GM18907 (cell line): Measurements from ENCODE around the gene KRTAP20-1.

Source experiments
- ATAC-seq: cut with Tn5 transposase; IDR thresholded peaks from one replicate; pipeline ENCODE4 v1.9.1; 2021; ENCODE audit warnings: mild to moderate bottlenecking, moderate library complexity; ENCODE audit not compliant: unreplicated experiment

KRTAP20-1 gene

DNA sequence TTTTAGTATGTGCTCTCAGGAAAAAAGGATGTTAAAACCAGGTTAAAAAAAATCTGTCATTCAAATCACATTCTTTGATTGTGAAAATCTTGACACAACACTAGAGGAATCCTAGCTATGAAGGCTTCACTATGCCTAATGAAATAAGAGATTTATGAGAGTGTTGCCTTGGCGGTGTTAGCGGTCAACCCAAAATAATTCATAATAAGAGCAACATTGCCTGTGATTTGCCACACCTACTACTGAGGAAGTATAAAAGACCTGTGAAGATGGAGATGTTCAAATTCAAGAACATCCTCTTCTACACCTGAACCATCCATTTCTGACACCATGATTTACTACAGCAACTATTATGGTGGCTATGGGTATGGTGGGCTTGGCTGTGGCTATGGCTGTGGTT lies at the start of gene KRTAP20-1:
Gene KRTAP20-1, plus strand, starts transcription at position 301 of the 400 bp plus-strand sequence. Its CDS starts 30 bp downstream, at position 331.
- ATAC-seq: no peak

- ATAC-seq: no peak
Observed at GRCh38 chr21:30567617-30568016, 48.6 kb upstream of the KRTAP20-1 start.

DNA sequence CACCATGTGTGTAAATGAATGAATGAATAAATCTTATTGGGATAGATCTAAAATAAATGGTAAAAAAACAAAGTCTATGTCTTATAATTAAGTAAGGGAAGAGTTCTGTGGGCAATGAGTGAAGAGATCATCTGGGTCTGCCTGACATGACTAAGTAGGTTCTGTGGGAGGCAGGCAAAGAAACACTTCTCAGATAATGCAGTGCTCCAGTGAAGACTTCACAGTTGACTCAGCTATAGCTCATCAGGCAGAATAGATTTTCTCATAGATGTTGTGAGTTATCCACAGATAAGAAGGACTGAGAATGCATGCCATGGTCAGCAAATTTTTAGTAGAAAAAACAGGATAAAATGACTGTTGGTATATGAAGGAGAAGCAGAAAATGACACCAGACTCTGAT lies 38.5 kb upstream of the KRTAP20-1 start:
- no peak for ATAC-seq

DNA sequence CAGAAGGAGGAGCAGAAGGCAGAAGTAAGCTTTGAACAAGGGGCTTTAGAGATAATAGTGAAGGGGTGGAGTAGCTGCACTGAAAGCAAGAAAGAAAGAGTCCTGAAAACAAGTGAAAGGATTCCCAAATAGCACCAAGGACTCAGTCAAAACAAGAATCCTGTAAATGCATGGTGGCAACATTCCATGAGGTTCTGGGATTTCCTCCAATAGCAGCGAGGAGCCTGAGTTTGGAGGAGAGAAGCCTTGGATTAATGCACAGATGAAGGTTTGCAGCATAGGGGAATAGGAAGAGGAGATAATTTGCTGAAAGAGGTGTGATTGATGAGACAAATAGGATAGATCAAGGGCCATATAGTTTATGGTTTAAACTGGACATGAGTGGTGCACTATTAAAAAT lies 36.9 kb upstream of the KRTAP20-1 start:
- ATAC-seq: no peak

- ATAC-seq: no peak
Observed at GRCh38 chr21:30580132-30580531, 36.1 kb upstream of the KRTAP20-1 start.

DNA sequence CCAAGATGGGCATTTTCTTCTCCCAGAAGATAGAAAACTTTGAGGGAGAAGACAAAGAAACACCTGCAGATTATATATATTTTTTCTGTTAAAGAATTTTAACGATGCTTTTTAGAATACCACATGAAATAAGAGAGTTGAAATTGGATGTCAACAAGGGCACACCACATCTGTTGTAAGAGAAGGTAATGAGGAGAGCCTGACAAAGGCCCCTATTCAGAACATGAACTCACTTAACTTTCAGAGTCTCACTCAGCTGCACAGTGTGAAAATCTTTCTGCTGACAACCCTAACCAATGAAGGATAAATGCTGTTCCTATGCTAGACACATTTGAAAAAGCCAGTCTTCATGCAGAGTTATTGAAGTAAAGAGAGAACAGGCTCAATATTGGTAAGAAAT lies 33.4 kb upstream of the KRTAP20-1 start:
- no peak for ATAC-seq

- ATAC-seq: no peak
Observed at GRCh38 chr21:30590297-30590696, 25.9 kb upstream of the KRTAP20-1 start, which contains the start of gene KRTAP22-2. Gene KRTAP22-2 (minus strand): TSS chr21:30590397.

DNA sequence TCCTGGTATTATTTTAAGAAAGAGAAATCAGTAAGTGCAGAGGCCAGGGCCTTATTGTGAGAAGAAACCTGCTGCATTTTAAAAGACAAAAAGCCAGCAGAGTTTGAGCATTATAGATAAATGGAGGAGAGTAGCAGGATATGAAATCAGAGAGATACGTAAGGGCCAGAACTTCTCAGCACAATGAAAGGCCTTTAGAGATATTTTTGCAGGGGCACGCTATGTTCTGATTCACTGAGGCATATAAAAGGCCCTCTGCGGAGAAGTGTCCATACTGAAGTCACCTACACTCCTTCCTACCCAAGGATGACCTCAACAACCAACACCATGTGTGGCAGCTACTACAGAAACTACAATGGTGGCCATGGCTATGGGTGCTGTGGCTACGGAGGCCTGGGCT lies 24.1 kb upstream of the KRTAP20-1 start, which contains the start of gene KRTAP6-3:
Gene KRTAP6-3, plus strand, starts transcription at position 301 of the 400 bp plus-strand sequence. Its CDS starts 6 bp downstream, at position 307.
- ATAC-seq: no peak

DNA sequence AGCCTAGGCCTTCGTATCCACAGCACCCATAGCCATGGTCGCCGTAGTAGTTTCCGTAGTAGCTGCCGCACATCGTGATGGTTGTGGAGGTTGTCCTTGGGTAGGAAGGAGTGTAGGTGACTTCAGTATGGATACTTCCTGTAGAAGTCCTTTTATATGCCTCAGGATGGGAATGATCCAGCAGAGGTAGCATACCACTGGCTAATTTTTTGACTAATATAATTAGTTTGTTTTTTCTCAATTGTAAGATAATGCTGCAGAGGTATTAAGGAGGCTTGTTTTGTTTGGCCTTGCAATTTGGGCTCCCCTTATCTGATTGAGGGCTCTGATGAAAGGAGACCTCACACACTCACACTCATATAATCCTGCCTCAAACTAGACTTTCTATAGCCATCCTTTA lies 17.4 kb upstream of the KRTAP20-1 start, which contains the start of gene KRTAP6-2:
Gene KRTAP6-2, minus strand, starts transcription at position 101 of the 400 bp plus-strand sequence. Its CDS starts 28 bp downstream, at position 73.
- no peak for ATAC-seq

DNA sequence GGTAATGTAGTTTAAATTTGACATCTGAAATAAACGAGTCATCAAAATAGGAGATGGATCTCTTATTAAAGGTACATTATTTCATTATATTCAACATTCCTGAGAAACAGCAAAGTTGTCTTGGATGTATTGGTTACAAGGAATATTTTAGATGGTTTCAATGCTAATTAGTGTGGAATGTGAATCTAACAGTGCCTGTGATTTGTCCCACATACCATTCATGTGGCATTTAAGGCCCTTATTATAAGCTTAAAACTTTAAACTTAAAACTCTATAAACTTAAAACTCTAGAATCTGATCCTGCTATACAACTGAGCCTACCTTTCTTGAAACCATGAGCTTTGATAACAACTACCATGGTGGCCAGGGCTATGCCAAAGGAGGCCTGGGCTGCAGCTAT lies 15.4 kb upstream of the KRTAP20-1 start, which contains the start of gene KRTAP22-1:
Gene KRTAP22-1, plus strand, starts transcription at position 301 of the 400 bp plus-strand sequence.
- no peak for ATAC-seq

- ATAC-seq: no peak
Observed at GRCh38 chr21:30605968-30606367, 10.3 kb upstream of the KRTAP20-1 start.

GRCh38 chr21:30612132-30612531 lies 4.1 kb upstream of the KRTAP20-1 start:
- no peak for ATAC-seq

DNA sequence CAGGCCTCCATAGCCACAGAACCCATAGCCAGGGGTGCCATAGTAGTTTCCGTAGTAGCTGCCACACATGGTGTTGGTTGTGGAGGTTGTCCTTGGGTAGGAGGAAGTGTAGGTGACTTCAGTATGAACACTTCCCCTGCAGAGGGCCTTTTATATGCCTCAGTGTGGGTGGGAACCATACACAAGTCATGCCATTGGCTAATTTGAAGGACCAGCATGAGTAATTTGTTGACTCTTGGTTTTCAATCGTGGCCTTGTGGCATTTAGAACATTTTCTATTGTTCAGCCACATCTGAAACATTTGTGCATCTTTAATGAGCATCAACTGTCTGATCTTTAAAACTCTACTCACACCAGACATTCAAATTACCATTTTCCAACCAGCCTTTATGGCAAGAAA lies 2.4 kb upstream of the KRTAP20-1 start, which contains the start of gene KRTAP6-1:
Gene KRTAP6-1, minus strand, starts transcription at position 95 of the 400 bp plus-strand sequence. Its CDS starts 26 bp downstream, at position 69.
- no peak for ATAC-seq

- ATAC-seq: no peak
Observed at GRCh38 chr21:30615199-30615598, 1.0 kb upstream of the KRTAP20-1 start.

GRCh38 chr21:30620080-30620479 lies 3.9 kb downstream of the KRTAP20-1 start:
- ATAC-seq: no peak

DNA sequence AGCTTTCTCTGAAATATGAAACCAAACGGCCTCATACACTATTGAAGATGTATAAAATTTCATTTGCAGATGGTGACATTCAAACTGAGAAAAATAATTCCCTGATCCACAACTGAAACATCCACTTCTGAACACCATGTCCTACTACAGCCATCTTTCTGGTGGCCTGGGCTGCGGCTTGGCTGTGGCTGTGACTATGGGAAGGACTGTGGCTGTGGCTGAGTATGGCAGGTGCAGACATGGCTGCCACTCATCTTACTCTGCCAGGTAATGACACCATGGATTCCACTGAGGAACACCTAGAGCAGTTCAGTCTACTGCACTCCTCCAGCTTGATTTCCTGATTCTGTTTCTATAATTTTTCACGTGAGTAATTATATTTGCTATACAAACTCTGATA lies 4.3 kb downstream of the KRTAP20-1 start, which contains the start of gene KRTAP20-4:
Gene KRTAP20-4, plus strand, starts transcription at position 106 of the 400 bp plus-strand sequence.
- ATAC-seq: no peak

DNA sequence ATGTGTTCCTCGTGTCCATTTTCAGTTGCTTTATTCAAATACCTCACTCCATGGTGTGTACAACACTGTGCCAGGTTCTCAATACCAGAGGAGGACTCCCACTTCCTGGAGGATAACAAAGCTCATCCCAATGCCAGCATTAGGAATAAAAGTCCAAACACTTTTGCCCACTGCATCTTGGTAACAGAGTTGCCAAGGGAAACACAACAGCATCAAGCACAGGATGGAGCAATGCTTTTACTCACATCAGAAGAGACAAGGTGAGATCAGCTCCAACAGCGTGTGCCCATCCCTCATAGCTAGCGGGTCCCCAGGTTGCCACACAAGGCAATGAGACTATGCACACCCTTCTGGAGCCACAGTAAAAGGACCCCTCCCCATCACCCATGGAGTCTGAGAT lies 7.1 kb downstream of the KRTAP20-1 start:
- no peak for ATAC-seq

GRCh38 chr21:30625449-30626165 lies 9.4 kb downstream of the KRTAP20-1 start:
- no peak for ATAC-seq

GRCh38 chr21:30628109-30628508 lies 11.9 kb downstream of the KRTAP20-1 start:
- ATAC-seq: no peak

DNA sequence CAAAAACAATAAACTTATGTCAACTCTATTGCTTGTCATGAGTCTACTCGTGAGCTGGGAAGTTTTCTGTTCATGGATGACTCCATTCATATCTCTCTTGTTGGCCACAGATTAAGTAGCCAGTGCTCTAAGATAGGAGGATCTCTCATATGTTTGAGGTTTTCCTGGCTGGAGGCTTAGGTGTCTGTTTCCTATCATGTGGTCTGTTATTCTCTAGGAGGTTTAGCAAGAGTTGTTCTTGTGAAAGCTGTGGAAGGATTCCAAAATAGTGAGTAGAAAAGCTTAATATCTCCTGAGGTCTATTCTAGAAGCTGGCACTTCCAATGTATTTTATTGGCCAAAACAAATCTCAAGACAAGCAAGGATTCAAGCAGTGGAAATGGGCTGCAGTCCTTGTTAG lies 13.0 kb downstream of the KRTAP20-1 start:
- ATAC-seq: no peak

- ATAC-seq: no peak
Observed at GRCh38 chr21:30634906-30635305, 18.7 kb downstream of the KRTAP20-1 start, which contains the start of gene KRTAP20-2. Gene KRTAP20-2 (plus strand): TSS chr21:30635206. CDS start chr21:30635264, 58 bp downstream.

GRCh38 chr21:30638686-30639085 lies 22.5 kb downstream of the KRTAP20-1 start:
- ATAC-seq: no peak
